Gastroesophageal sphincter (tissue), 4 donors: ENCODE measurements around the gene ADGRG3. TPM values are rescaled to one million over a fixed set of nuclear protein-coding genes. Genes with fewer than 3 reads are reported as not detected.

Experiments
- ATAC-seq: fragments of 150-250 bp; one replicate; pipeline ENCODE4 v1.9.1; 2016; ENCODE audit warnings: mild to moderate bottlenecking, moderate library complexity
- H3K27ac ChIP-seq, 4 donors: fragments of 200-600 bp; sonication (generic) in 3 of 4; 1 replicate in 3 of 4; 2 replicates in 1 of 4; pipeline ENCODE4 v1.5.1; 2016 to 2019
- H3K27me3 ChIP-seq: fragments of 200-600 bp; sonication (generic); one replicate; pipeline ENCODE4 v1.5.1; 2019
- H3K36me3 ChIP-seq, 2 donors: fragments of 200-600 bp; sonication (generic); one replicate each; pipeline ENCODE4 v1.5.1; 2019; ENCODE audit warnings: control low read depth in 1 of 2
- H3K4me1 ChIP-seq, 3 donors: fragments of 200-600 bp; sonication (generic); 1 replicate in 2 of 3; 2 replicates in 1 of 3; pipeline ENCODE4 v1.5.1; 2016 to 2019; ENCODE audit warnings: control low read depth in 2 of 3
- H3K4me3 ChIP-seq, 2 donors: fragments of 200-600 bp; sonication (generic); one replicate each; pipeline ENCODE4 v1.5.1; 2019; ENCODE audit warnings: mild to moderate bottlenecking in 1 of 2, moderate library complexity in 1 of 2
- H3K9me3 ChIP-seq, 3 donors: fragments of 200-600 bp; sonication (generic); one replicate each; pipeline ENCODE4 v1.5.1; 2017 to 2019; ENCODE audit warnings: control low read depth in 2 of 3
- CTCF ChIP-seq, 4 experiments: fragments of 200-600 bp in 2 of 4; fragments of 450-650 bp in 2 of 4; sonication (generic) in 1 of 4; IDR thresholded peaks; one replicate each; pipeline ENCODE4 v1.5.1; 2017 to 2019; ENCODE audit warnings: antibody characterized with exemption in 4 of 4, mild to moderate bottlenecking in 2 of 4, moderate library complexity in 2 of 4
- EP300 ChIP-seq: sonication (generic); formaldehyde crosslinking; IDR thresholded peaks from one replicate; pipeline ENCODE4 v1.6.1; 2017; ENCODE audit warnings: antibody characterized with exemption, mild to moderate bottlenecking
- POLR2A ChIP-seq, 2 donors: fragments of 450-650 bp; IDR thresholded peaks; one replicate each; pipeline ENCODE4 v1.6.1; 2017; ENCODE audit warnings: antibody characterized with exemption in 2 of 2, mild to moderate bottlenecking in 2 of 2, moderate library complexity in 1 of 2
- POLR2AphosphoS5 ChIP-seq: sonication (generic); formaldehyde crosslinking; IDR thresholded peaks from one replicate; pipeline ENCODE4 v1.6.1; 2017; ENCODE audit warnings: antibody characterized with exemption
- WGBS, 2 donors: methylation state at CpG; one replicate each; pipeline ENCODE4 v1.1.5; 2018; ENCODE audit warnings: low coverage in 1 of 2; 5-methylcytosine and 5-hydroxymethylcytosine counted together
- total RNA-seq, 4 donors: library from RNA; depleted of rRNA; stranded (reverse); fragments of >200 nt; gene quantifications; one replicate each; pipeline ENCODE4 v1.1.0, GENCODE V29; 2016

ADGRG3 gene
- total RNA-seq, 4 donors from 2014 or later, result 0.31 to 7.4 (median 2.2) TPM

- Histone ChIP-seq H3K9me3 (no peaks in the 10 kb centered on the region), H3K27me3 (no peaks in the 10 kb centered on the region), H3K27ac (no peak overlapping the region), H3K4me1 (no peaks in the 10 kb centered on the region), H3K4me3 (no peak overlapping the region), H3K36me3 (no peaks in the 10 kb centered on the region)
- TF ChIP-seq CTCF (IDR thresholded peaks at IDR 0.05), result no peak
- TF ChIP-seq POLR2A (IDR thresholded peaks at IDR 0.05), result no peak
- TF ChIP-seq EP300, result no peak
- no peak for TF ChIP-seq POLR2AphosphoS5
- ATAC-seq, result no peak
- WGBS, 2 donors, result 69 to 79% methylated on average over 8 to 10 of the region's 10 CpGs
These were observed 32.9 kb downstream of the ADGRG3 start for GRCh38 chr16:57700781-57701551.

GRCh38 chr16:57701759-57702371, 33.8 kb downstream of the ADGRG3 start:
- ATAC-seq, result no peak
- Histone ChIP-seq H3K27me3 (no peaks in the 10 kb centered on the region), H3K4me1 (no peaks in the 10 kb centered on the region), H3K4me3 (no peak overlapping the region), H3K9me3 (no peaks in the 10 kb centered on the region), H3K36me3 (no peaks in the 10 kb centered on the region), H3K27ac (no peak overlapping the region)
- TF ChIP-seq POLR2A (IDR thresholded peaks at IDR 0.05) (no peak), EP300 (no peak), POLR2AphosphoS5 (no peak), CTCF (IDR thresholded peaks at IDR 0.05) (no peak)
- 57 to 68% methylated on average over 3 of the region's 23 CpGs for WGBS, 2 donors

GRCh38 chr16:57703416-57704010, 35.4 kb downstream of the ADGRG3 start:
- Histone ChIP-seq H3K9me3 (no peaks in the 10 kb centered on the region), H3K4me3 (no peak overlapping the region), H3K4me1 (no peaks in the 10 kb centered on the region), H3K36me3 (no peaks in the 10 kb centered on the region), H3K27me3 (peaks cover 8% of the 10 kb centered on the region), H3K27ac (no peak overlapping the region)
- WGBS, 2 donors, result 40 to 50% methylated on average over 1 of the region's 11 CpGs
- TF ChIP-seq EP300, result no peak
- no peak for TF ChIP-seq POLR2AphosphoS5
- TF ChIP-seq POLR2A (IDR thresholded peaks at IDR 0.05), result no peak
- no peak for TF ChIP-seq CTCF (IDR thresholded peaks at IDR 0.05)
- ATAC-seq, result no peak

- H3K27me3 ChIP-seq, result peaks cover 8% of the 10 kb centered on the region
These were observed 36.2 kb downstream of the ADGRG3 start for GRCh38 chr16:57704011-57704904.

More at GRCh38 chr16:57704011-57704904, 36.2 kb downstream of the ADGRG3 start:
- H3K4me3 ChIP-seq, result no peak overlapping the region
- no peak for TF ChIP-seq EP300
- TF ChIP-seq CTCF (IDR thresholded peaks at IDR 0.05), result no peak
- TF ChIP-seq POLR2A (IDR thresholded peaks at IDR 0.05), result no peak
- no peak for TF ChIP-seq POLR2AphosphoS5
- H3K9me3 ChIP-seq, result no peaks in the 10 kb centered on the region
- no peak overlapping the region for H3K27ac ChIP-seq
- WGBS, 2 donors, result 60 to 68% methylated on average over 10 to 11 of the region's 11 CpGs
- no peak for ATAC-seq
- no peaks in the 10 kb centered on the region for H3K36me3 ChIP-seq
- H3K4me1 ChIP-seq, result no peaks in the 10 kb centered on the region
